Liver (tissue), 9 donors: Measurements from ENCODE around the gene GPR39. TPM values are rescaled to one million over a fixed set of nuclear protein-coding genes. Genes with fewer than 3 reads are reported as not detected.

Source experiments
- DNase-seq: peaks from one replicate; pipeline ENCODE4 v3.0.0-alpha.2; 2017; ENCODE audit warnings: low spot score
- H3K27ac ChIP-seq, 2 donors: one replicate each; pipeline ENCODE4 v1.7.0; 2013; ENCODE audit warnings: inconsistent platforms in 2 of 2, low read length in 2 of 2, control low read depth in 1 of 2, low read depth in 1 of 2, mild to moderate bottlenecking in 1 of 2
- H3K27me3 ChIP-seq, 4 donors: one replicate each; pipeline versions ENCODE4 v1.6.1 to v1.7.0; 2013; ENCODE audit warnings: low read length in 3 of 4, inconsistent platforms in 1 of 4, mild to moderate bottlenecking in 1 of 4, moderate library complexity in 1 of 4; ENCODE audit not compliant: control insufficient read depth in 4 of 4, insufficient read depth in 4 of 4
- H3K36me3 ChIP-seq, 4 donors: one replicate each; pipeline versions ENCODE4 v1.6.1 to v1.7.0; 2013; ENCODE audit warnings: low read length in 3 of 4, mild to moderate bottlenecking in 3 of 4, low read depth in 1 of 4, moderate library complexity in 1 of 4; ENCODE audit not compliant: control insufficient read depth in 4 of 4, insufficient read depth in 3 of 4
- H3K4me1 ChIP-seq, 4 donors: one replicate each; pipeline versions ENCODE4 v1.6.1 to v1.7.0; 2013; ENCODE audit warnings: low read length in 3 of 4, mild to moderate bottlenecking in 3 of 4, moderate library complexity in 1 of 4; ENCODE audit not compliant: control insufficient read depth in 4 of 4, insufficient read depth in 4 of 4
- H3K4me3 ChIP-seq, 3 donors: one replicate each; pipeline versions ENCODE4 v1.6.1 to v1.7.0; 2013; ENCODE audit warnings: low read length in 3 of 3, control low read depth in 1 of 3, low read depth in 1 of 3, mild to moderate bottlenecking in 1 of 3
- H3K9ac ChIP-seq, 2 donors: one replicate each; pipeline ENCODE4 v1.7.0; 2013; ENCODE audit warnings: low read length in 2 of 2, mild to moderate bottlenecking in 2 of 2, moderate library complexity in 2 of 2, control low read depth in 1 of 2, low read depth in 1 of 2
- H3K9me3 ChIP-seq, 4 donors: one replicate each; pipeline versions ENCODE4 v1.6.1 to v1.7.0; 2013; ENCODE audit warnings: low read length in 3 of 4; ENCODE audit not compliant: control insufficient read depth in 4 of 4
- EGR1 ChIP-seq, 2 donors: IDR thresholded peaks; 2 replicates each; pipeline ENCODE4 v1.6.1; 2016 to 2018; ENCODE audit warnings: antibody characterized with exemption in 2 of 2, low read depth in 2 of 2
- FOXA1 ChIP-seq: IDR thresholded peaks from 2 replicates; pipeline ENCODE4 v1.6.1; 2016; ENCODE audit warnings: antibody characterized with exemption
- FOXA2 ChIP-seq: IDR thresholded peaks from 2 replicates; pipeline ENCODE4 v1.6.1; 2016; ENCODE audit warnings: antibody characterized with exemption
- GABPA ChIP-seq, 2 donors: IDR thresholded peaks in 1 of 2; conservative IDR thresholded peaks in 1 of 2; 2 replicates each; pipeline ENCODE4 v1.6.1; 2016; ENCODE audit warnings: antibody characterized with exemption in 2 of 2, mild to moderate bottlenecking in 1 of 2, moderate library complexity in 1 of 2
- HNF4A ChIP-seq, 2 donors: conservative IDR thresholded peaks; 2 replicates each; pipeline ENCODE4 v1.6.1; 2016; ENCODE audit warnings: antibody characterized with exemption in 2 of 2, mild to moderate bottlenecking in 2 of 2
- HNF4G ChIP-seq: IDR thresholded peaks from 2 replicates; pipeline ENCODE4 v1.6.1; 2016; ENCODE audit warnings: antibody characterized with exemption
- JUND ChIP-seq, 2 donors: IDR thresholded peaks; 2 replicates each; pipeline ENCODE4 v1.6.1; 2016; ENCODE audit warnings: antibody characterized with exemption in 2 of 2
- NR2F2 ChIP-seq: IDR thresholded peaks from 2 replicates; pipeline ENCODE4 v1.6.1; 2016; ENCODE audit warnings: antibody characterized with exemption
- RAD21 ChIP-seq, 2 donors: IDR thresholded peaks; 2 replicates each; pipeline ENCODE4 v1.6.1; 2016; ENCODE audit warnings: antibody characterized with exemption in 2 of 2, mild to moderate bottlenecking in 2 of 2
- RXRA ChIP-seq, 2 donors: IDR thresholded peaks; 2 replicates each; pipeline ENCODE4 v1.6.1; 2017 to 2018; ENCODE audit warnings: antibody characterized with exemption in 2 of 2, mild to moderate bottlenecking in 1 of 2
- SP1 ChIP-seq: IDR thresholded peaks from 2 replicates; pipeline ENCODE4 v1.6.1; 2018; ENCODE audit warnings: antibody characterized with exemption, mild to moderate bottlenecking
- TAF1 ChIP-seq: conservative IDR thresholded peaks from 2 replicates; pipeline ENCODE4 v1.6.1; 2016; ENCODE audit warnings: antibody characterized with exemption, mild to moderate bottlenecking
- YY1 ChIP-seq: IDR thresholded peaks from 2 replicates; pipeline ENCODE4 v1.6.1; 2016; ENCODE audit warnings: antibody characterized with exemption, mild to moderate bottlenecking
- WGBS: extraction: QIAGEN DNeasy Blood & Tissue Kit; methylation state at CpG from one replicate; pipeline ENCODE4 v1.1.7; 2013; 5-methylcytosine and 5-hydroxymethylcytosine counted together
- polyA plus RNA-seq, 2 donors: library from polyadenylated mRNA; stranded (reverse) in 1 of 2; unstranded in 1 of 2; fragments of 200-250 nt in 1 of 2; fragments of >200 nt in 1 of 2; fragmentation: Nextera tagmentation in 1 of 2; extraction: Ambion mirVana in 1 of 2; gene quantifications; one replicate each; pipeline versions ENCODE4 v1.2.1 to v1.2.3, GENCODE V29; 2013 to 2015
- total RNA-seq, 2 donors: library from RNA; depleted of rRNA; stranded (reverse); fragments of >200 nt; gene quantifications; one replicate each; pipeline ENCODE4 v1.2.3, GENCODE V29; 2014
- TF ChIP-seq, protein P1 (sequence below): IDR thresholded peaks from 2 replicates; pipeline ENCODE4 v1.6.1; 2016; ENCODE audit warnings: antibody characterized with exemption
- TF ChIP-seq, protein P2 (sequence below): IDR thresholded peaks from 2 replicates; pipeline ENCODE4 v1.6.1; 2016; ENCODE audit warnings: antibody characterized with exemption
- TF ChIP-seq, protein P3 (sequence below): fragments of 150-350 bp; IDR thresholded peaks from 2 replicates; pipeline ENCODE4 v1.5.1; 2017; ENCODE audit warnings: improper control_type of control experiment, low read depth, low read length; ENCODE audit not compliant: missing input control
- TF ChIP-seq, protein P4 (sequence below): IDR thresholded peaks from 2 replicates; pipeline ENCODE4 v1.6.1; 2016; ENCODE audit warnings: antibody characterized with exemption
- TF ChIP-seq, protein P5 (sequence below): IDR thresholded peaks from 2 replicates; pipeline ENCODE4 v1.6.1; 2016; ENCODE audit warnings: antibody characterized with exemption, mild to moderate bottlenecking
- donor health status: healthy.
- donor health status: healthy.
- donor health status: healthy.
- donor health status: healthy.
- donor health status: healthy.

GPR39 gene
- total and polyA plus RNA-seq, 4 donors: 2.2 to 13.0 (median 2.8) TPM

DNA sequence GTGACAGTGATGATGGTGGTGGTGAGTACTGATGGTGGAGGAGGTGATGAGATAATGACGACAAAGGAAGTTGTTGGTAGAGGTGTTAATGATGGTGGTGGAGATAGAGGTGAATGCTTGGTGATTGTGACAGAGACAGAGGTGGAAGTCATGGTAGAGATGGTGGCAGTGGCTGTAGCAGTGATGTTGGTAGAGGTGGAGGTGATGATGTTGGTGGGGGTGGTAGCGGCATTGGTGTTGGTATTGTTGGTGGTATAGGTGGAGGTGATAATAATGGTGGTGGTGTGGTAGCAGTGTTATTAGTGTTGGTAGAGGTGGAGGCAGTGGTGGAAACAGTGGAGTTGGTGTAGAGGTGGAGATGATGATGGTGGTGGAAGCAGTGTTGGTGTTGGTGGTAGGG is 217.0 kb downstream of the GPR39 start:
- peaks cover 4 to 31% (median 23%) of the 10 kb centered on the region in 4 donors for H3K4me1 ChIP-seq
- no peak for DNase-seq
- 95% methylated on average over 2 of the region's 2 CpGs for WGBS

DNA sequence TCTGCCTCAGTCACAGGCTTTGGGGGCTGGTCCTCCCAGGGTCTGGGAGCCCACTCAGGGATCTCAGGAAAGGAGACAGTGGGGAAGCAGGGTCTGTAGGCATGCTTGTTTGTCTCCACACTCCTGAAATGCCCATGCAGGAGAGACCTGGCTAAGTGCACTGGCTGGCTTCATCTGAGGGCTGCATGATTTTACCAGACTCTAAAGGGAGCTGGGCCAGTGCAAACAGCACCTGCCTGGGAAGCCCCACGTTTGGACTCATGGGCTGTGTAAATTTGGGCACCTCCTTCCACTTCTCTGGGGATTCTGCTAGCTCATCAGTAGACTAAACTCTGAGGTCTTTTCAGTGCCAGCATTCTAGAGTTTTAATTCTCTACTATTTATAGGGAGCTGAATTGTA is 219.7 kb downstream of the GPR39 start:
- no peak for DNase-seq
- TF ChIP-seq RXRA (IDR thresholded peaks at IDR 0.05): no peak
- TF ChIP-seq, protein P1, sequence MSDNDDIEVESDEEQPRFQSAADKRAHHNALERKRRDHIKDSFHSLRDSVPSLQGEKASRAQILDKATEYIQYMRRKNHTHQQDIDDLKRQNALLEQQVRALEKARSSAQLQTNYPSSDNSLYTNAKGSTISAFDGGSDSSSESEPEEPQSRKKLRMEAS: no peak
- TF ChIP-seq FOXA2: no peak
- no peak for TF ChIP-seq FOXA1
- no peak for TF ChIP-seq YY1
- no peak for TF ChIP-seq GABPA (IDR thresholded peaks at IDR 0.05 in 1 of 2, conservative IDR thresholded peaks at IDR 0.05 in 1 of 2)
- TF ChIP-seq SP1: no peak
- TF ChIP-seq HNF4A (conservative IDR thresholded peaks at IDR 0.05): no peak
- TF ChIP-seq, protein P2, sequence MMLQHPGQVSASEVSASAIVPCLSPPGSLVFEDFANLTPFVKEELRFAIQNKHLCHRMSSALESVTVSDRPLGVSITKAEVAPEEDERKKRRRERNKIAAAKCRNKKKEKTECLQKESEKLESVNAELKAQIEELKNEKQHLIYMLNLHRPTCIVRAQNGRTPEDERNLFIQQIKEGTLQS: no peak
- TF ChIP-seq, protein P3, sequence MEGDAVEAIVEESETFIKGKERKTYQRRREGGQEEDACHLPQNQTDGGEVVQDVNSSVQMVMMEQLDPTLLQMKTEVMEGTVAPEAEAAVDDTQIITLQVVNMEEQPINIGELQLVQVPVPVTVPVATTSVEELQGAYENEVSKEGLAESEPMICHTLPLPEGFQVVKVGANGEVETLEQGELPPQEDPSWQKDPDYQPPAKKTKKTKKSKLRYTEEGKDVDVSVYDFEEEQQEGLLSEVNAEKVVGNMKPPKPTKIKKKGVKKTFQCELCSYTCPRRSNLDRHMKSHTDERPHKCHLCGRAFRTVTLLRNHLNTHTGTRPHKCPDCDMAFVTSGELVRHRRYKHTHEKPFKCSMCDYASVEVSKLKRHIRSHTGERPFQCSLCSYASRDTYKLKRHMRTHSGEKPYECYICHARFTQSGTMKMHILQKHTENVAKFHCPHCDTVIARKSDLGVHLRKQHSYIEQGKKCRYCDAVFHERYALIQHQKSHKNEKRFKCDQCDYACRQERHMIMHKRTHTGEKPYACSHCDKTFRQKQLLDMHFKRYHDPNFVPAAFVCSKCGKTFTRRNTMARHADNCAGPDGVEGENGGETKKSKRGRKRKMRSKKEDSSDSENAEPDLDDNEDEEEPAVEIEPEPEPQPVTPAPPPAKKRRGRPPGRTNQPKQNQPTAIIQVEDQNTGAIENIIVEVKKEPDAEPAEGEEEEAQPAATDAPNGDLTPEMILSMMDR: no peak
- TF ChIP-seq, protein P4, sequence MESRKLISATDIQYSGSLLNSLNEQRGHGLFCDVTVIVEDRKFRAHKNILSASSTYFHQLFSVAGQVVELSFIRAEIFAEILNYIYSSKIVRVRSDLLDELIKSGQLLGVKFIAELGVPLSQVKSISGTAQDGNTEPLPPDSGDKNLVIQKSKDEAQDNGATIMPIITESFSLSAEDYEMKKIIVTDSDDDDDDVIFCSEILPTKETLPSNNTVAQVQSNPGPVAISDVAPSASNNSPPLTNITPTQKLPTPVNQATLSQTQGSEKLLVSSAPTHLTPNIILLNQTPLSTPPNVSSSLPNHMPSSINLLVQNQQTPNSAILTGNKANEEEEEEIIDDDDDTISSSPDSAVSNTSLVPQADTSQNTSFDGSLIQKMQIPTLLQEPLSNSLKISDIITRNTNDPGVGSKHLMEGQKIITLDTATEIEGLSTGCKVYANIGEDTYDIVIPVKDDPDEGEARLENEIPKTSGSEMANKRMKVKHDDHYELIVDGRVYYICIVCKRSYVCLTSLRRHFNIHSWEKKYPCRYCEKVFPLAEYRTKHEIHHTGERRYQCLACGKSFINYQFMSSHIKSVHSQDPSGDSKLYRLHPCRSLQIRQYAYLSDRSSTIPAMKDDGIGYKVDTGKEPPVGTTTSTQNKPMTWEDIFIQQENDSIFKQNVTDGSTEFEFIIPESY: no peak
- TF ChIP-seq, protein P5, sequence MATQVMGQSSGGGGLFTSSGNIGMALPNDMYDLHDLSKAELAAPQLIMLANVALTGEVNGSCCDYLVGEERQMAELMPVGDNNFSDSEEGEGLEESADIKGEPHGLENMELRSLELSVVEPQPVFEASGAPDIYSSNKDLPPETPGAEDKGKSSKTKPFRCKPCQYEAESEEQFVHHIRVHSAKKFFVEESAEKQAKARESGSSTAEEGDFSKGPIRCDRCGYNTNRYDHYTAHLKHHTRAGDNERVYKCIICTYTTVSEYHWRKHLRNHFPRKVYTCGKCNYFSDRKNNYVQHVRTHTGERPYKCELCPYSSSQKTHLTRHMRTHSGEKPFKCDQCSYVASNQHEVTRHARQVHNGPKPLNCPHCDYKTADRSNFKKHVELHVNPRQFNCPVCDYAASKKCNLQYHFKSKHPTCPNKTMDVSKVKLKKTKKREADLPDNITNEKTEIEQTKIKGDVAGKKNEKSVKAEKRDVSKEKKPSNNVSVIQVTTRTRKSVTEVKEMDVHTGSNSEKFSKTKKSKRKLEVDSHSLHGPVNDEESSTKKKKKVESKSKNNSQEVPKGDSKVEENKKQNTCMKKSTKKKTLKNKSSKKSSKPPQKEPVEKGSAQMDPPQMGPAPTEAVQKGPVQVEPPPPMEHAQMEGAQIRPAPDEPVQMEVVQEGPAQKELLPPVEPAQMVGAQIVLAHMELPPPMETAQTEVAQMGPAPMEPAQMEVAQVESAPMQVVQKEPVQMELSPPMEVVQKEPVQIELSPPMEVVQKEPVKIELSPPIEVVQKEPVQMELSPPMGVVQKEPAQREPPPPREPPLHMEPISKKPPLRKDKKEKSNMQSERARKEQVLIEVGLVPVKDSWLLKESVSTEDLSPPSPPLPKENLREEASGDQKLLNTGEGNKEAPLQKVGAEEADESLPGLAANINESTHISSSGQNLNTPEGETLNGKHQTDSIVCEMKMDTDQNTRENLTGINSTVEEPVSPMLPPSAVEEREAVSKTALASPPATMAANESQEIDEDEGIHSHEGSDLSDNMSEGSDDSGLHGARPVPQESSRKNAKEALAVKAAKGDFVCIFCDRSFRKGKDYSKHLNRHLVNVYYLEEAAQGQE: no peak
- TF ChIP-seq RAD21 (IDR thresholded peaks at IDR 0.05): no peak
- no peak for TF ChIP-seq EGR1 (IDR thresholded peaks at IDR 0.05; ENCODE audit: low read depth in 2 of 2)
- no peak for TF ChIP-seq NR2F2
- TF ChIP-seq HNF4G: no peak
- no peak for TF ChIP-seq JUND (IDR thresholded peaks at IDR 0.05)
- TF ChIP-seq TAF1: no peak

More for the DNA sequence above, 217.0 kb downstream of the GPR39 start:
- H3K9me3 ChIP-seq: no peaks in the 10 kb centered on the region
- H3K9ac ChIP-seq: no peak overlapping the region
- H3K27me3 ChIP-seq: no peaks in the 10 kb centered on the region
- no peak overlapping the region for H3K27ac ChIP-seq
- no peak for TF ChIP-seq NR2F2
- TF ChIP-seq TAF1: no peak
- no peaks in the 10 kb centered on the region for H3K36me3 ChIP-seq
- no peak overlapping the region for H3K4me3 ChIP-seq

More for the DNA sequence above, 219.7 kb downstream of the GPR39 start:
- no peaks in the 10 kb centered on the region for H3K36me3 ChIP-seq
- no peak overlapping the region for H3K27ac ChIP-seq
- 23% methylated on average over 1 of the region's 1 CpG for WGBS
- H3K9me3 ChIP-seq: no peaks in the 10 kb centered on the region
- no peaks in the 10 kb centered on the region for H3K27me3 ChIP-seq
- H3K4me1 ChIP-seq: peaks cover 3 to 29% (median 21%) of the 10 kb centered on the region in 4 donors
- H3K9ac ChIP-seq: no peak overlapping the region
- no peak overlapping the region for H3K4me3 ChIP-seq
